K562 (cell line): ENCODE data around the gene DIP2C.

Source experiments
- SIN3B ChIP-seq: fragments of 450-650 bp; IDR thresholded peaks from 2 replicates; pipeline ENCODE4 v1.6.1; 2017; ENCODE audit warnings: low read depth, mild to moderate bottlenecking, moderate library complexity
- ZFP1 ChIP-seq: fragments of 450-650 bp; formaldehyde crosslinking; IDR thresholded peaks from 2 replicates; pipeline ENCODE4 v1.4.0; 2020; ENCODE audit warnings: mild to moderate bottlenecking, mixed read lengths

DNA sequence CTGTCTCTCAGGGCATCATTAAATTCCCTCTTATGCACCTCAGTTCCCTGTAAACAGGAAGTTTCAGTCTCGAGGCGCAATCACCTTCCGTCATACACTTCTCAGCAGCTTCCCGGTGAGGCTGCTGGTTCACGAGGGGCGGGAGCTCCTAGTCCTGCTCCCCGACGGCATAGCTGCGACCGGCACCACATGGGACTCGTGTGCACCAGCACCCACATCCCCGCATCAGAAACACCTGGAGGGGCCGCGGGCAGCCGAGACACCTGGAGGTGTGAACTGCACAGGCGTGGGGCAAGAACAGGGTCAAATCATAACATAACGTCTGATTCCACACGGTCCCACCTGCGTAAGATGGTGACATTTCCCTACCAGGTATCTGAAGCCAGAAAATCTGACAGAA is 52.7 kb downstream of the DIP2C start:
- TF ChIP-seq ZFP1 (no peak), SIN3B (no peak)
